A549 (cell line): ENCODE results near the gene ABO.

Source experiments
- BCL3 ChIP-seq: fragments of >200 bp; sonication (Bioruptor Twin); formaldehyde crosslinking; IDR thresholded peaks from 3 replicates; pipeline ENCODE4 v1.6.1; 2016
- CTCF ChIP-seq: fragments of >200 bp; sonication (Bioruptor Twin); formaldehyde crosslinking; IDR thresholded peaks from 3 replicates; pipeline ENCODE4 v1.5.1; 2016
- HOXB13 ChIP-seq: fragments of 250-450 bp; sonication (Bioruptor Pico); IDR thresholded peaks from 2 replicates; pipeline ENCODE4 v1.5.0; 2020; ENCODE audit warnings: low read depth, mild to moderate bottlenecking, moderate library complexity
- JUN ChIP-seq, 2 experiments: fragments of >200 bp; sonication (Bioruptor Twin); formaldehyde crosslinking; IDR thresholded peaks; 2 replicates in 1 of 2; 3 replicates in 1 of 2; pipeline ENCODE4 v1.6.1; 2016 to 2017
- MAFK ChIP-seq: fragments of 450-650 bp; IDR thresholded peaks from 2 replicates; pipeline ENCODE4 v1.6.1; 2014; ENCODE audit not compliant: partially characterized antibody
- RARB ChIP-seq: fragments of 250-450 bp; sonication (Bioruptor Pico); IDR thresholded peaks from 2 replicates; pipeline ENCODE4 v1.8.0; 2021; ENCODE audit warnings: mild to moderate bottlenecking, moderate library complexity

GRCh38 chr9:133210202-133210532, 64.8 kb downstream of the ABO start:
- TF ChIP-seq CTCF, result no peak
- TF ChIP-seq HOXB13, result no peak
- TF ChIP-seq BCL3, result no peak
- TF ChIP-seq RARB (CRISPR knock-in tag), result no peak
- TF ChIP-seq MAFK, result no peak
- no peak for TF ChIP-seq JUN (IDR thresholded peaks at IDR 0.05)
